Peyer's patch (tissue), 4 donors: ENCODE data around the gene NAA15.

Source experiments
- POLR2A ChIP-seq, 2 donors: fragments of 450-650 bp; IDR thresholded peaks; one replicate each; pipeline ENCODE4 v1.5.1; 2017; ENCODE audit warnings: antibody characterized with exemption in 2 of 2, mild to moderate bottlenecking in 2 of 2, moderate library complexity in 2 of 2
- TF ChIP-seq, protein P1 (sequence below), 6 experiments: fragments of 450-650 bp in 4 of 6; fragments of 200-600 bp in 2 of 6; sonication (generic) in 1 of 6; IDR thresholded peaks; one replicate each; pipeline ENCODE4 v1.5.1; 2017 to 2019; ENCODE audit warnings: antibody characterized with exemption in 6 of 6, mild to moderate bottlenecking in 3 of 6, moderate library complexity in 1 of 6

DNA sequence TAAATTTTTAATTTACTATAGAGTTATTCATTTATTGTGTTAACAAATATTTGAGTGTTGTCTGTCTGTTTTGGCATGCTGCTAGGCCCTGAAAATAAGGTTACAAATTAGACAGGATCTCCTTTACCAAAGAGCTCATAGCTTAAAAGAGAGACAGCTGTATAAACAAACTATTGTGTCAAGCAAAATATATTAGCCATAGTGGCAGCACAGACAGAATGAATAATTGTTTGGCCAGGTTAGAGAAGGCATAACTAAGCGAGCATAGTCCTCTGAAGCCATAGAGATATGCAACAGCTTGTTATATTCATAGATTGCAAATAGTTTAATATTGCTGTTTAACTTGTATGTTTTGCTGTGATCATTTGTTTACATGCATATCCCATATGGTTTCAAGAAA, 67.7 kb downstream of the NAA15 start:
- TF ChIP-seq, protein P1, sequence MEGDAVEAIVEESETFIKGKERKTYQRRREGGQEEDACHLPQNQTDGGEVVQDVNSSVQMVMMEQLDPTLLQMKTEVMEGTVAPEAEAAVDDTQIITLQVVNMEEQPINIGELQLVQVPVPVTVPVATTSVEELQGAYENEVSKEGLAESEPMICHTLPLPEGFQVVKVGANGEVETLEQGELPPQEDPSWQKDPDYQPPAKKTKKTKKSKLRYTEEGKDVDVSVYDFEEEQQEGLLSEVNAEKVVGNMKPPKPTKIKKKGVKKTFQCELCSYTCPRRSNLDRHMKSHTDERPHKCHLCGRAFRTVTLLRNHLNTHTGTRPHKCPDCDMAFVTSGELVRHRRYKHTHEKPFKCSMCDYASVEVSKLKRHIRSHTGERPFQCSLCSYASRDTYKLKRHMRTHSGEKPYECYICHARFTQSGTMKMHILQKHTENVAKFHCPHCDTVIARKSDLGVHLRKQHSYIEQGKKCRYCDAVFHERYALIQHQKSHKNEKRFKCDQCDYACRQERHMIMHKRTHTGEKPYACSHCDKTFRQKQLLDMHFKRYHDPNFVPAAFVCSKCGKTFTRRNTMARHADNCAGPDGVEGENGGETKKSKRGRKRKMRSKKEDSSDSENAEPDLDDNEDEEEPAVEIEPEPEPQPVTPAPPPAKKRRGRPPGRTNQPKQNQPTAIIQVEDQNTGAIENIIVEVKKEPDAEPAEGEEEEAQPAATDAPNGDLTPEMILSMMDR (IDR thresholded peaks at IDR 0.05), result no peak
- no peak for TF ChIP-seq POLR2A (IDR thresholded peaks at IDR 0.05)
